ENCODE measurements around the gene ZNRD2. TPM values are rescaled to one million over a fixed set of nuclear protein-coding genes. Genes with fewer than 3 reads are reported as not detected.

Gene ZNRD2
- total RNA-seq, 1 donor from 2014 or later, result 32.2 TPM

DNA sequence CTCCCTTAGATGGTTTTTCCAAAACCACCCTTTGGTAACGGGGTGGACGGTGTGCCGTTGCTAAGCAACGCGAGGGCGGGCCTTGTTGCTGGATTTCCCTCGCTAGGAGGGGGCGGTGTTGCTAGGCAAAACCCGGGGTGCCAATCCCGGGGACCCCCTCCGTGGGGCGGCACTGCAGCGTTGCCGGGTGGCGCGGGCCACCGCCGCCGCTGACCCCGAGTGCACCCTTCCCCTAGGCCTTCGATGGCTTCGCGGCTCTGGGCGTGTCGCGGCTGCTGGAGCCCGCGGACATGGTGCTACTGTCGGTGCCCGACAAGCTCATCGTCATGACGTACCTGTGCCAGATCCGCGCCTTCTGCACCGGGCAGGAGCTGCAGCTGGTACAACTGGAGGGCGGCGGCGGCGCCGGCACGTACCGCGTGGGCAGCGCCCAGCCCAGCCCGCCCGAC, 14.5 kb downstream of the ZNRD2 start:
- Mint-ChIP-seq H3K4me1 (ENCODE audit: unreplicated experiment) (peaks cover 13% of the 10 kb centered on the region), H3K36me3 (no peaks in the 10 kb centered on the region), H3K27me3 (peaks cover 25% of the 10 kb centered on the region), H3K4me3 (no peak overlapping the region), H3K9me3 (no peaks in the 10 kb centered on the region), H3K27ac (no peak overlapping the region)
- no peak for DNase-seq (ENCODE audit: extremely low spot score, unreplicated experiment)
- TF ChIP-seq, protein P1, sequence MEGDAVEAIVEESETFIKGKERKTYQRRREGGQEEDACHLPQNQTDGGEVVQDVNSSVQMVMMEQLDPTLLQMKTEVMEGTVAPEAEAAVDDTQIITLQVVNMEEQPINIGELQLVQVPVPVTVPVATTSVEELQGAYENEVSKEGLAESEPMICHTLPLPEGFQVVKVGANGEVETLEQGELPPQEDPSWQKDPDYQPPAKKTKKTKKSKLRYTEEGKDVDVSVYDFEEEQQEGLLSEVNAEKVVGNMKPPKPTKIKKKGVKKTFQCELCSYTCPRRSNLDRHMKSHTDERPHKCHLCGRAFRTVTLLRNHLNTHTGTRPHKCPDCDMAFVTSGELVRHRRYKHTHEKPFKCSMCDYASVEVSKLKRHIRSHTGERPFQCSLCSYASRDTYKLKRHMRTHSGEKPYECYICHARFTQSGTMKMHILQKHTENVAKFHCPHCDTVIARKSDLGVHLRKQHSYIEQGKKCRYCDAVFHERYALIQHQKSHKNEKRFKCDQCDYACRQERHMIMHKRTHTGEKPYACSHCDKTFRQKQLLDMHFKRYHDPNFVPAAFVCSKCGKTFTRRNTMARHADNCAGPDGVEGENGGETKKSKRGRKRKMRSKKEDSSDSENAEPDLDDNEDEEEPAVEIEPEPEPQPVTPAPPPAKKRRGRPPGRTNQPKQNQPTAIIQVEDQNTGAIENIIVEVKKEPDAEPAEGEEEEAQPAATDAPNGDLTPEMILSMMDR (conservative IDR thresholded peaks at IDR 0.05), result no peak

DNA sequence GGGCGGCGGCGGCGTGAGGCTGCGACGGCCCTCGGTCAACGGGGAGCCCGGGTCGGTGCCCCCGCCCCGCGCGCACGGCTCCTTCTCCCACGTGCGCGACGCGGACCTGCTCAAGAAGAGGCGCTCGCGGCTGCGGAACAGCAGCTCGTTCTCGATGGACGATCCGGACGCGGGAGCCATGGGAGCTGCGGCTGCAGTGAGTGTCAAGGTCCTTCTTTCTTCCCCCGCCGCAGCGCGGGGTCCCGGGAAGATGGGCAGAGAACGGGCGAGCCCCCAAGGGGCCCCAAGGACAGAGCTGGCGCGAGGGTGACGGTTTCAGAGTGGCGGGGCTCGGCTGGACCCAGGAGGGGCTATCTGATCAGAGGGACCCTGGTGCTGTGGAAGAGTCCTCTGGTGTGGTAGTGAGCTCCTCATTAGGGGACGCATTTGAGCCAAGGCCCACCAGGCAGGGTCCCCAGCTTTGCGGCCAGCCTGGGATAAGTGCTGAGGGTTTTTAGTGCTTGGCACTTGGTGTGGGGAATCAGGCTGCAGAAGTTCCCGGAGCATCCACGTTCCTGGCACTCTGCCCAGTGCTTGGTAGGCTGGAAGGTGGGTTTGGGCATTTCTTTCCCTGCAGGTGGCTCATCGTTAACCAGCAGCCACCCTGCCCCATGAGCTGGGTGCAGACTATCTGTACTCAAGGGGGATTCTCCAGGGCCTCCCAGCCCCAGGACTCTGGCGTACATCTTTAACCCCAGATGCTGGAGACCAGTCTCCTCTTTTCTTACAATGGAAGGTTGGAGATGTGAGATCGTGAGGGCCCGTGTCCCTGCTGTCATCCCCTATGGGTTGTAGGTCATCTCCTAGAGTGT, 15.3 kb downstream of the ZNRD2 start:
- H3K27me3 Mint-ChIP-seq, result peaks cover 29% of the 10 kb centered on the region
- no peak overlapping the region for H3K27ac Mint-ChIP-seq
- H3K36me3 Mint-ChIP-seq, result no peaks in the 10 kb centered on the region
- TF ChIP-seq, protein P1 (conservative IDR thresholded peaks at IDR 0.05), result no peak
- H3K9me3 Mint-ChIP-seq, result no peaks in the 10 kb centered on the region
- H3K4me1 Mint-ChIP-seq (ENCODE audit: unreplicated experiment), result peaks cover 13% of the 10 kb centered on the region
- DNase-seq (ENCODE audit: extremely low spot score, unreplicated experiment), result no peak
- H3K4me3 Mint-ChIP-seq, result no peak overlapping the region

DNA sequence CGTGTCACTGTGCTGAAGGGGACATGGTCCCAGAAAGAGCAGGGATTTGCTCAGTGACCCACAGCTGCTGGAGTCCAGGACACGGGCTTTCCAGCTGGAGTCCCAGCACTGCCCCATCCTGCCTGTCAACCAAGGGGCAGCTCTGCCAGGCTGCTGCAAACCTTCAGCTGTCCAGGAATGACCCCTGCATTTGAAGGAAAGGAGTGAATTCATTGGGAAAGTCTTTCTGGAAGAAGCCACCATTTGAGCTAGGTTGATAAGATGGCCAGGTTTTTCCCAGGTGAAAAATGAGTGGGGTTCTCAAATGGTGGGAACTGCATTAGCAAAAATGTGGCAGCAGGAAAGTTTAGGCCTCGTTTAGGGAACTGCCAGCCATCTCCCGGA, 16.0 kb downstream of the ZNRD2 start:
- H3K27me3 Mint-ChIP-seq, result peaks cover 31% of the 10 kb centered on the region
- H3K4me3 Mint-ChIP-seq, result no peak overlapping the region
- DNase-seq (ENCODE audit: extremely low spot score, unreplicated experiment), result no peak
- peaks cover 15% of the 10 kb centered on the region for H3K4me1 Mint-ChIP-seq (ENCODE audit: unreplicated experiment)
- no peaks in the 10 kb centered on the region for H3K9me3 Mint-ChIP-seq
- no peaks in the 10 kb centered on the region for H3K36me3 Mint-ChIP-seq
- TF ChIP-seq, protein P1 (conservative IDR thresholded peaks at IDR 0.05), result no peak
- H3K27ac Mint-ChIP-seq, result no peak overlapping the region

DNA sequence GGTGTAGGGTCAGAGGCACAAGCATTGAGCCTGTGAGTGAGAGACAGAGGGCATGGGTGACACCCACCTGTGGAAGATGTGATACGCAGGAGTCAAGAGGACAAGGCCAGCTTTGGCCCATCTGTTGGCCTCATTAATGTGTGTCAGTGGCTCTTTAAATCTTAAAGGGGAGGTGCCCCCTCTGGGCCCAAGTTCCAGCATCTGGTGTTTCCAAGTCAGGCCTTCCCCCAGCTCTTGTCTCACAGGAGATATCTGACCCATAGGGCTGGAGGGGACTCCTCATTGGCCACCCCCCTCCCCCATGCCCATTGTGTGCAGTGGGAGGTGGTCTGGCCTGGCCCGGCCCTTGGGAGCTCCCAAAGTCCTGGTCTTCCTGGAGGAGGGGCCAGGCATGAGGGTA, 16.4 kb downstream of the ZNRD2 start:
- Mint-ChIP-seq H3K9me3 (no peaks in the 10 kb centered on the region), H3K36me3 (no peaks in the 10 kb centered on the region), H3K4me3 (no peak overlapping the region), H3K4me1 (ENCODE audit: unreplicated experiment) (peaks cover 17% of the 10 kb centered on the region), H3K27ac (no peak overlapping the region), H3K27me3 (peaks cover 33% of the 10 kb centered on the region)
- TF ChIP-seq, protein P1 (conservative IDR thresholded peaks at IDR 0.05), result no peak
- no peak for DNase-seq (ENCODE audit: extremely low spot score, unreplicated experiment)

DNA sequence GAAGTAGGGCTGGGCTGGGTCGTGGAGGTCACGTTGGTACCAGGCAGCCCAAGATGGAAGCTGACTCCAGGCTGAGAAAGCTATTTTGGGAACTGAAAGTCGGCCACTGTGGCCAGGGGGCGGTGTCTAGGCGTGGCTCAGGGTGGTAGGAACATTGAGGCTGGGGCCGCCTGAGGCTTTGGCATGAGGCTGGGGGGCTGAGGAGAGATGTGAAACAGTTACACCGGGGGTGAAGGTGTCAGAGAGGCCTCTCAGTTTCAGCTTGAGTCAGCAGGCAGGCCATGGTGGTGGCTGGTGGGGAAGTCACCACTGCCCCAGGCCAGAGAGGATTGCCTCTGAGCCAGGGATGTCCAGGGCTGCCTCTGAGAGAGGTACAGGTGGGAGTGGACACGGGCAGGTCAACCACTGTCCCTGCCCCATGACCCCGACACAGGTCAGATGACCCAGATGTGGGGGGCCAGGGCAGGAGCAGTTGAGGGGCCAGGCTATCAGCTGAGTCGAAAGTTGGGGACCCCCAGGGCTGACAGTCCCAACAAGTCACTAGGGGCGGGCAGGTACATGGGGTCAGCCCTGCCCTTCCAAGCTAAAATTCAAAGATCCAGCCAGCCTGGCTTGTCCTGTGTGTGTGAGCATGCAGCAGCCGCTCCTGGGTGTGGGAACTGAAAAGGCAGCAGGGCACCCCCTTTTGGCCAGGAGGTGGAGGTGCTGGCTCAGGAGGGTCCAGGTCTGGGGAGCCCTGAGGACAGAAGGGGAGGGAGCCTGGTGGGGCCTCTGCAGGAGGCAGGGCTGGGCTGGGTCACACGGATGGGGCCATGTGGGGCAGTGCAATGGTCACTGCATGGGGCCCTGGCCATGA, 18.1 kb downstream of the ZNRD2 start:
- Mint-ChIP-seq H3K27me3 (peaks cover 23% of the 10 kb centered on the region), H3K36me3 (no peaks in the 10 kb centered on the region), H3K27ac (no peak overlapping the region), H3K4me3 (no peak overlapping the region), H3K4me1 (ENCODE audit: unreplicated experiment) (peaks cover 17% of the 10 kb centered on the region), H3K9me3 (no peaks in the 10 kb centered on the region)
- TF ChIP-seq, protein P1 (conservative IDR thresholded peaks at IDR 0.05), result peak; percentile 68
- peak; percentile 68 for DNase-seq (ENCODE audit: extremely low spot score, unreplicated experiment)

All from type B pancreatic cell (in vitro differentiated cells).